ENCODE results near the gene MSRB1.

DNA sequence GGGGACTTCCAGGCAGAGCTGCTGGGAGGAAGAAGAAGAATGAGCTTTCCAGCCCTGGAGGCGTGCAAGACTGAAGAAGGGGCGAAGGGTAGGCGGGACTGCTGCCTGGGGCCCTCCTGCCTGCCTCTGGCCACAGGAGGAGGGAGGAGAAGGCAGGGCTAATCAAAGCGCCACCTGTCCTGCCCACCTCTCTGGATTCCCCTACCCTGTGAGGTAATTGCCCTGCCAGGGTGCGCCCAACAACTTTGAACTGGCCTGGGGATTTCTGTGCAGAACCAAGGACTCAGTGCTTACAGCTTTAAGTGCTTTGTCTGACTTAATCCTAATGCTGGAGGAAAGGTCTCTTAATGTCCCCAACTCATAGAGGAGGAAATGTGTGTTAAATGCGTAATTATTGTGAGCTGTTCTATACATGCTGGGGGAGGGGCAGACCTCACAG is 38.4 kb upstream of the MSRB1 start, which contains the start of gene NOXO1:
- no peak for TF ChIP-seq EZH2 (IDR thresholded peaks at IDR 0.05)
- TF ChIP-seq, protein P1, sequence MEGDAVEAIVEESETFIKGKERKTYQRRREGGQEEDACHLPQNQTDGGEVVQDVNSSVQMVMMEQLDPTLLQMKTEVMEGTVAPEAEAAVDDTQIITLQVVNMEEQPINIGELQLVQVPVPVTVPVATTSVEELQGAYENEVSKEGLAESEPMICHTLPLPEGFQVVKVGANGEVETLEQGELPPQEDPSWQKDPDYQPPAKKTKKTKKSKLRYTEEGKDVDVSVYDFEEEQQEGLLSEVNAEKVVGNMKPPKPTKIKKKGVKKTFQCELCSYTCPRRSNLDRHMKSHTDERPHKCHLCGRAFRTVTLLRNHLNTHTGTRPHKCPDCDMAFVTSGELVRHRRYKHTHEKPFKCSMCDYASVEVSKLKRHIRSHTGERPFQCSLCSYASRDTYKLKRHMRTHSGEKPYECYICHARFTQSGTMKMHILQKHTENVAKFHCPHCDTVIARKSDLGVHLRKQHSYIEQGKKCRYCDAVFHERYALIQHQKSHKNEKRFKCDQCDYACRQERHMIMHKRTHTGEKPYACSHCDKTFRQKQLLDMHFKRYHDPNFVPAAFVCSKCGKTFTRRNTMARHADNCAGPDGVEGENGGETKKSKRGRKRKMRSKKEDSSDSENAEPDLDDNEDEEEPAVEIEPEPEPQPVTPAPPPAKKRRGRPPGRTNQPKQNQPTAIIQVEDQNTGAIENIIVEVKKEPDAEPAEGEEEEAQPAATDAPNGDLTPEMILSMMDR (IDR thresholded peaks at IDR 0.05 in 2 of 3, conservative IDR thresholded peaks at IDR 0.05 in 1 of 3; ENCODE audit: borderline replicate concordance in 1 of 3, insufficient read depth in 1 of 3, low read depth in 2 of 3, low read length in 2 of 3): no peak

Data from HCT116 (cell line).